Keratinocyte (primary cell): Measurements from ENCODE around the gene TM9SF3. TPM values are rescaled to one million over a fixed set of nuclear protein-coding genes. Genes with fewer than 3 reads are reported as not detected.

ENCODE experiments used
- DNase-seq: peaks from one replicate; pipeline ENCODE4 v3.0.0-alpha.2; 2011; ENCODE audit warnings: low read depth, missing footprints, low spot score
- FAIRE-seq: peaks from 2 replicates; lab custom pipeline; 2011; peaks lifted over from hg19 to GRCh38; lab: Jason Lieb, UNC
- H2AFZ ChIP-seq: 2 replicates; pipeline ENCODE4 v1.6.0; 2012; ENCODE audit warnings: low read length, control low read depth, inconsistent platforms; ENCODE audit not compliant: control insufficient read depth
- H3K27ac ChIP-seq: 2 replicates; pipeline ENCODE4 v1.5.1; 2011; ENCODE audit warnings: low read length; ENCODE audit not compliant: control insufficient read depth, insufficient read depth
- H3K27me3 ChIP-seq: 3 replicates; pipeline ENCODE4 v1.6.0; 2011; ENCODE audit warnings: low read length; ENCODE audit not compliant: control insufficient read depth, insufficient read depth; ENCODE audit errors: extremely low read depth
- H3K36me3 ChIP-seq, 2 experiments: 2 replicates in 1 of 2; 3 replicates in 1 of 2; pipeline ENCODE4 v1.5.1; 2011; ENCODE audit warnings: low read length in 2 of 2, mild to moderate bottlenecking in 1 of 2; ENCODE audit not compliant: control insufficient read depth in 2 of 2, insufficient read depth in 2 of 2; ENCODE audit errors: extremely low read depth in 1 of 2
- H3K4me1 ChIP-seq: 3 replicates; pipeline ENCODE4 v1.5.1; 2011; ENCODE audit warnings: low read length; ENCODE audit not compliant: control insufficient read depth, insufficient read depth; ENCODE audit errors: extremely low read depth
- H3K4me2 ChIP-seq: 3 replicates; pipeline ENCODE4 v1.6.0; 2011; ENCODE audit warnings: low read depth, low read length; ENCODE audit not compliant: control insufficient read depth, insufficient read depth; ENCODE audit errors: extremely low read depth
- H3K4me3 ChIP-seq, 3 experiments: fragments of 200-600 bp in 1 of 3; sonication (generic) in 1 of 3; 2 replicates in 2 of 3; 3 replicates in 1 of 3; pipeline ENCODE4 v1.5.1; 2011 to 2016; ENCODE audit warnings: low read length in 3 of 3, mild to moderate bottlenecking in 3 of 3, control low read depth in 2 of 3, inconsistent platforms in 1 of 3, low read depth in 1 of 3, mixed read lengths in 1 of 3, mixed run types in 1 of 3, moderate library complexity in 1 of 3; ENCODE audit not compliant: control insufficient read depth in 2 of 3, insufficient read depth in 2 of 3; ENCODE audit errors: extremely low read depth in 1 of 3
- H3K79me2 ChIP-seq: 2 replicates; pipeline ENCODE4 v1.6.0; 2012; ENCODE audit warnings: low read length; ENCODE audit not compliant: control insufficient read depth, insufficient read depth
- H3K9ac ChIP-seq: 3 replicates; pipeline ENCODE4 v1.6.0; 2011; ENCODE audit warnings: low read length; ENCODE audit not compliant: control insufficient read depth, insufficient read depth; ENCODE audit errors: extremely low read depth
- H3K9me1 ChIP-seq: 3 replicates; pipeline ENCODE4 v1.6.0; 2011; ENCODE audit warnings: low read length; ENCODE audit not compliant: control insufficient read depth, insufficient read depth; ENCODE audit errors: extremely low read depth
- H3K9me3 ChIP-seq: 2 replicates; pipeline ENCODE4 v1.5.1; 2012; ENCODE audit warnings: low read depth, low read length; ENCODE audit not compliant: control insufficient read depth
- H4K20me1 ChIP-seq: 3 replicates; pipeline ENCODE4 v1.6.0; 2011; ENCODE audit warnings: low read length; ENCODE audit not compliant: control insufficient read depth, insufficient read depth; ENCODE audit errors: extremely low read depth
- CTCF ChIP-seq, 3 experiments: IDR thresholded peaks in 1 of 3; conservative IDR thresholded peaks in 1 of 3; optimal IDR thresholded peaks in 1 of 3; 2 replicates in 2 of 3; 3 replicates in 1 of 3; pipeline versions ENCODE3 to v1.5.1; 2011; ENCODE audit warnings: low read length in 3 of 3, mild to moderate bottlenecking in 3 of 3, moderate library complexity in 2 of 3, control low read depth in 1 of 3, inconsistent platforms in 1 of 3; ENCODE audit not compliant: insufficient read depth in 2 of 3; ENCODE audit errors: extremely low read depth in 1 of 3
- EZH2 ChIP-seq: IDR thresholded peaks from one replicate; pipeline ENCODE4 v1.6.1; 2012; ENCODE audit warnings: inconsistent platforms, mild to moderate bottlenecking, low read length, moderate library complexity
- dilution Hi-C: fragments of 300-500 bp; cut with MboI; formaldehyde crosslinking; loops from one replicate; pipeline ENCODE4 v1.7.0; 2020; ENCODE audit warnings: low sequenced_read_pairs; ENCODE audit not compliant: extremely low pct_ligation_motif_present
- polyA plus RNA-seq, 5 experiments: library from polyadenylated mRNA; depleted of rRNA in 3 of 5; stranded (reverse) in 3 of 5; stranded (forward) in 1 of 5; unstranded in 1 of 5; fragments of >200 nt; gene quantifications; 1 replicate in 1 of 5; 2 replicates in 3 of 5; 3 replicates in 1 of 5; pipeline versions ENCODE4 v1.2.1 to v1.2.3, GENCODE V29; 2011 to 2012; ENCODE audit warnings: missing spikeins in 2 of 5, low read depth in 1 of 5, low replicate concordance in 1 of 5

The TM9SF3 gene
- polyA plus RNA-seq, 1 donor (not counting 4 experiments of a cell fraction or from before 2014, with no cell fraction given) = 90.0 TPM

GRCh38 chr10:96584474-96584873 is 2.3 kb downstream of the TM9SF3 start:
- Histone ChIP-seq H3K4me2 (peak overlapping the region; percentile 98), H2AFZ (no peak overlapping the region), H4K20me1 (peaks cover 8% of the 10 kb centered on the region), H3K27me3 (no peaks in the 10 kb centered on the region), H3K9ac (no peak overlapping the region), H3K27ac (no peak overlapping the region), H3K9me1 (no peaks in the 10 kb centered on the region), H3K4me1 (peaks cover 20% of the 10 kb centered on the region), H3K4me3 (peak overlapping the region in 2 of 3 experiments; percentile 97 to 99), H3K79me2 (peaks cover 71% of the 10 kb centered on the region), H3K9me3 (no peaks in the 10 kb centered on the region), H3K36me3 (peaks cover 0 to 2% of the 10 kb centered on the region in 2 experiments)
- FAIRE-seq (no peak), DNase-seq (no peak)
- dilution Hi-C loops = no loop called here
- no peak for TF ChIP-seq EZH2
- TF ChIP-seq CTCF (optimal IDR thresholded peaks at IDR 0.05 in 1 of 3, IDR thresholded peaks at IDR 0.05 in 1 of 3, conservative IDR thresholded peaks at IDR 0.05 in 1 of 3; ENCODE audit: extremely low read depth in 1 of 3, insufficient read depth in 2 of 3, low read length in 3 of 3) = no peak

GRCh38 chr10:96584035-96584434 is 2.8 kb downstream of the TM9SF3 start:
- Histone ChIP-seq H3K4me1 (peaks cover 16% of the 10 kb centered on the region), H3K27me3 (no peaks in the 10 kb centered on the region), H4K20me1 (peaks cover 8% of the 10 kb centered on the region), H3K4me2 (no peak overlapping the region), H2AFZ (no peak overlapping the region), H3K9me3 (no peaks in the 10 kb centered on the region), H3K27ac (no peak overlapping the region), H3K36me3 (peaks cover 0 to 2% of the 10 kb centered on the region in 2 experiments), H3K79me2 (peaks cover 76% of the 10 kb centered on the region), H3K9me1 (no peaks in the 10 kb centered on the region), H3K9ac (no peak overlapping the region), H3K4me3 (no peak overlapping the region)
- no peak for TF ChIP-seq CTCF (optimal IDR thresholded peaks at IDR 0.05 in 1 of 3, IDR thresholded peaks at IDR 0.05 in 1 of 3, conservative IDR thresholded peaks at IDR 0.05 in 1 of 3; ENCODE audit: extremely low read depth in 1 of 3, insufficient read depth in 2 of 3, low read length in 3 of 3)
- TF ChIP-seq EZH2 = no peak
- no peak for DNase-seq
- no peak for FAIRE-seq
- dilution Hi-C loops = no loop called here
